Neural progenitor cell (in vitro differentiated cells): ENCODE results near the gene FZD4. TPM values are rescaled to one million over a fixed set of nuclear protein-coding genes. Genes with fewer than 3 reads are reported as not detected.
"Not testable (repeated sequence)": the region's sequence is repeated elsewhere in the genome, so short reads cannot be mapped to it uniquely, and the experiment has no call there.

Experiments
- DNase-seq: peaks from one replicate; pipeline ENCODE4 v3.0.0-alpha.2; 2016; ENCODE audit warnings: low spot score
- H2AFZ ChIP-seq: fragments of 200-600 bp; sonication (generic); replicated peaks from 2 replicates; pipeline ENCODE4 v1.6.1; 2016; ENCODE audit warnings: antibody characterized with exemption
- H3F3A ChIP-seq: fragments of 200-600 bp; sonication (generic); 2 replicates; pipeline ENCODE4 v1.6.1; 2016; ENCODE audit warnings: antibody characterized with exemption, low read depth
- H3K27ac ChIP-seq: fragments of 200-600 bp; sonication (generic); 2 replicates; pipeline ENCODE4 v1.5.1; 2016; ENCODE audit warnings: mild to moderate bottlenecking
- H3K27me3 ChIP-seq: fragments of 200-600 bp; sonication (generic); 2 replicates; pipeline ENCODE4 v1.6.1; 2016; ENCODE audit warnings: mild to moderate bottlenecking, moderate library complexity
- H3K36me3 ChIP-seq: fragments of 200-600 bp; sonication (generic); 2 replicates; pipeline ENCODE4 v1.5.1; 2016
- H3K4me1 ChIP-seq: fragments of 200-600 bp; sonication (generic); 2 replicates; pipeline ENCODE4 v1.6.1; 2016; ENCODE audit warnings: mixed run types
- H3K4me2 ChIP-seq: fragments of 200-600 bp; sonication (generic); 2 replicates; pipeline ENCODE4 v1.6.1; 2016
- H3K4me3 ChIP-seq: fragments of 200-600 bp; sonication (generic); 2 replicates; pipeline ENCODE4 v1.5.1; 2016
- H3K79me2 ChIP-seq: fragments of 200-600 bp; sonication (generic); 2 replicates; pipeline ENCODE4 v1.6.1; 2016; ENCODE audit warnings: low read depth
- H3K9ac ChIP-seq: fragments of 200-600 bp; sonication (generic); 2 replicates; pipeline ENCODE4 v1.6.1; 2016
- H3K9me3 ChIP-seq: fragments of 200-600 bp; sonication (generic); 2 replicates; pipeline ENCODE4 v1.5.1; 2016; ENCODE audit warnings: low read depth
- H4K20me1 ChIP-seq: fragments of 200-600 bp; sonication (generic); 2 replicates; pipeline ENCODE4 v1.6.1; 2016; ENCODE audit warnings: low read depth
- H3K27ac Mint-ChIP-seq: 3 replicates; pipeline ENCODE4 v1.8.0; 2021; ENCODE audit warnings: mixed read lengths
- H3K27me3 Mint-ChIP-seq: 2 replicates; pipeline ENCODE4 v1.8.0; 2022; ENCODE audit warnings: low read depth, mild to moderate bottlenecking, inconsistent platforms, moderate library complexity, mixed read lengths; ENCODE audit not compliant: insufficient read depth
- H3K36me3 Mint-ChIP-seq: 3 replicates; pipeline ENCODE4 v1.8.0; 2021; ENCODE audit warnings: mixed read lengths
- H3K4me1 Mint-ChIP-seq: 3 replicates; pipeline ENCODE4 v1.8.0; 2021; ENCODE audit warnings: mixed read lengths
- H3K4me3 Mint-ChIP-seq: 3 replicates; pipeline ENCODE4 v1.8.0; 2021; ENCODE audit warnings: mild to moderate bottlenecking, moderate library complexity, mixed read lengths
- H3K9me3 Mint-ChIP-seq: 3 replicates; pipeline ENCODE4 v1.8.0; 2020; ENCODE audit warnings: mixed read lengths
- EZH2 ChIP-seq: fragments of 200-600 bp; sonication (generic); IDR thresholded peaks from 2 replicates; pipeline ENCODE4 v1.6.1; 2017; ENCODE audit warnings: antibody characterized with exemption, mild to moderate bottlenecking, moderate library complexity
- EZH2phosphoT487 ChIP-seq: fragments of 200-600 bp; sonication (generic); IDR thresholded peaks from 2 replicates; pipeline ENCODE4 v1.6.1; 2017; ENCODE audit warnings: antibody characterized with exemption
- total RNA-seq: library from RNA; depleted of rRNA; stranded (reverse); fragments of >200 nt; gene quantifications from 2 replicates; pipeline ENCODE4 v1.2.3, GENCODE V29; 2015; ENCODE audit warnings: low replicate concordance
- TF ChIP-seq, protein P1 (sequence below): fragments of 200-600 bp; sonication (generic); IDR thresholded peaks from 2 replicates; pipeline ENCODE4 v1.5.1; 2017; ENCODE audit warnings: antibody characterized with exemption, mild to moderate bottlenecking

The FZD4 gene
- total RNA-seq, 1 donor from 2014 or later: 5.8 TPM

GRCh38 chr11:86947541-86947940, 7.7 kb downstream of the FZD4 start:
- DNase-seq: no peak
- H3K27me3 Mint-ChIP-seq: no peaks in the 10 kb centered on the region

GRCh38 chr11:86943505-86943904, 11.7 kb downstream of the FZD4 start:
- H3K9me3 ChIP-seq, H3K4me2 ChIP-seq, H4K20me1 ChIP-seq, H3K4me3 ChIP-seq, H3K4me3 Mint-ChIP-seq, H3K4me1 ChIP-seq, H3K27ac Mint-ChIP-seq, H2AFZ ChIP-seq, H3K27me3 Mint-ChIP-seq, H3K27me3 ChIP-seq, H3K36me3 ChIP-seq, H3K9me3 Mint-ChIP-seq, H3F3A ChIP-seq, H3K9ac ChIP-seq, H3K79me2 ChIP-seq, DNase-seq, H3K27ac ChIP-seq: not testable (repeated sequence)
- Mint-ChIP-seq H3K36me3 (peaks cover 33% of the 10 kb centered on the region), H3K4me1 (peaks cover 15% of the 10 kb centered on the region)

More at GRCh38 chr11:86947541-86947940, 7.7 kb downstream of the FZD4 start:
- peaks cover 3% of the 10 kb centered on the region for H3K4me1 ChIP-seq
- no peaks in the 10 kb centered on the region for H3K79me2 ChIP-seq
- H3K27me3 ChIP-seq: no peaks in the 10 kb centered on the region
- H3F3A ChIP-seq: no peaks in the 10 kb centered on the region
- no peak overlapping the region for H3K4me3 Mint-ChIP-seq
- peaks cover 4% of the 10 kb centered on the region for H3K4me1 Mint-ChIP-seq
- TF ChIP-seq, protein P1, sequence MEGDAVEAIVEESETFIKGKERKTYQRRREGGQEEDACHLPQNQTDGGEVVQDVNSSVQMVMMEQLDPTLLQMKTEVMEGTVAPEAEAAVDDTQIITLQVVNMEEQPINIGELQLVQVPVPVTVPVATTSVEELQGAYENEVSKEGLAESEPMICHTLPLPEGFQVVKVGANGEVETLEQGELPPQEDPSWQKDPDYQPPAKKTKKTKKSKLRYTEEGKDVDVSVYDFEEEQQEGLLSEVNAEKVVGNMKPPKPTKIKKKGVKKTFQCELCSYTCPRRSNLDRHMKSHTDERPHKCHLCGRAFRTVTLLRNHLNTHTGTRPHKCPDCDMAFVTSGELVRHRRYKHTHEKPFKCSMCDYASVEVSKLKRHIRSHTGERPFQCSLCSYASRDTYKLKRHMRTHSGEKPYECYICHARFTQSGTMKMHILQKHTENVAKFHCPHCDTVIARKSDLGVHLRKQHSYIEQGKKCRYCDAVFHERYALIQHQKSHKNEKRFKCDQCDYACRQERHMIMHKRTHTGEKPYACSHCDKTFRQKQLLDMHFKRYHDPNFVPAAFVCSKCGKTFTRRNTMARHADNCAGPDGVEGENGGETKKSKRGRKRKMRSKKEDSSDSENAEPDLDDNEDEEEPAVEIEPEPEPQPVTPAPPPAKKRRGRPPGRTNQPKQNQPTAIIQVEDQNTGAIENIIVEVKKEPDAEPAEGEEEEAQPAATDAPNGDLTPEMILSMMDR: no peak
- no peak for TF ChIP-seq EZH2
- no peak for TF ChIP-seq EZH2phosphoT487
- no peak overlapping the region for H3K4me3 ChIP-seq
- no peak overlapping the region for H3K27ac ChIP-seq
- no peak overlapping the region for H3K9ac ChIP-seq
- H3K4me2 ChIP-seq: no peak overlapping the region
- H3K9me3 Mint-ChIP-seq: peaks cover 11% of the 10 kb centered on the region
- peaks cover 3% of the 10 kb centered on the region for H4K20me1 ChIP-seq
- no peak overlapping the region for H3K27ac Mint-ChIP-seq
- no peaks in the 10 kb centered on the region for H3K9me3 ChIP-seq
- no peaks in the 10 kb centered on the region for H3K36me3 ChIP-seq
- peaks cover 54% of the 10 kb centered on the region for H3K36me3 Mint-ChIP-seq
- H2AFZ ChIP-seq: no peak overlapping the region

DNA sequence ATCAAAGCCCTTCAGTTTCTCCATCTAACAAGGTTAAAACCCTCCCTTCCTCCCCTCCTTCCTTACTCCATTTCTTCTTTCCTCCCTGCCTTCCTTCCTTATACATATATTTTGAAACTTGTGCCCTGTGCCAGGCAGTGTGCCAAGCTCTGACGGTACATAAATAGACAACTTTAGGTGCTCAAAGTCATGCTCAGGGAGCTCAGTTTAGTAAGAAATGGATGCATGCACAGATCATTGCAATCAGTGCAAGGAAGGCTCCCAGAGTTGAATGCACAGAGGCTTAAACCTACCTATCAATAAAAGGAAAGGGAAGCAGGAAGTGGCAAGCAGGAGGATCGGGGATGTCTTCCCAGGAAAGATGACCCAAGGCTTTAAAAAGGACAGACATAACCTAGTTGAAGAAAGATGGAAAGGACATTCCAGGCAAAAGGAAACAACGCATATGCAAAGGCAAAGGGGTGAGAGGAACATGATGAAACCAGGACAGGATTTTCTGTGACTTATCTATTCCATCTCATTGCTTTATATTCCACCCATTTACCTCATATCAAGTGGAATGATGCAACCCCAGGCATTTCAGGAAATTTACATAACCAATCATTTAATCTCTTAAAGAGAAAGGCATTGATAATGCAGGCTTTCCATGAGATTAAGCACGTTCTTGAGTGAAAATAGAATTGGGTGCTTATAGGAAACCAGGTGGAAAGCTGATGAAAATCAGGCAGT, 13.2 kb downstream of the FZD4 start:
- H3K36me3 ChIP-seq: no peaks in the 10 kb centered on the region
- H3K4me1 ChIP-seq: peaks cover 8% of the 10 kb centered on the region
- no peak overlapping the region for H3K27ac ChIP-seq
- peaks cover 15% of the 10 kb centered on the region for H3K4me1 Mint-ChIP-seq
- no peaks in the 10 kb centered on the region for H3K79me2 ChIP-seq
- no peak overlapping the region for H3K4me3 ChIP-seq
- no peak overlapping the region for H3K27ac Mint-ChIP-seq
- H3F3A ChIP-seq: no peaks in the 10 kb centered on the region
- peaks cover 4% of the 10 kb centered on the region for H3K9me3 Mint-ChIP-seq
- DNase-seq: no peak
- peaks cover 20% of the 10 kb centered on the region for H3K36me3 Mint-ChIP-seq
- no peak overlapping the region for H2AFZ ChIP-seq
- no peak overlapping the region for H3K9ac ChIP-seq
- H3K9me3 ChIP-seq: no peaks in the 10 kb centered on the region
- H3K4me2 ChIP-seq: no peak overlapping the region
- H3K27me3 Mint-ChIP-seq: no peaks in the 10 kb centered on the region
- TF ChIP-seq, protein P1: no peak
- no peak for TF ChIP-seq EZH2phosphoT487
- TF ChIP-seq EZH2: no peak
- H4K20me1 ChIP-seq: no peaks in the 10 kb centered on the region
- H3K27me3 ChIP-seq: no peaks in the 10 kb centered on the region
- H3K4me3 Mint-ChIP-seq: no peak overlapping the region

GRCh38 chr11:86941077-86941870, 13.9 kb downstream of the FZD4 start:
- no peak for TF ChIP-seq EZH2phosphoT487
- TF ChIP-seq, protein P1: no peak
- TF ChIP-seq EZH2: no peak
- Histone ChIP-seq H2AFZ (no peak overlapping the region), H3K4me2 (no peak overlapping the region), H3K27me3 (no peaks in the 10 kb centered on the region), H3K36me3 (no peaks in the 10 kb centered on the region), H3K27ac (no peak overlapping the region), H4K20me1 (no peaks in the 10 kb centered on the region), H3K4me1 (peaks cover 8% of the 10 kb centered on the region), H3K9ac (no peak overlapping the region), H3K4me3 (no peak overlapping the region), H3F3A (no peaks in the 10 kb centered on the region), H3K9me3 (no peaks in the 10 kb centered on the region), H3K79me2 (no peaks in the 10 kb centered on the region)
- peaks cover under 1% of the 10 kb centered on the region for H3K9me3 Mint-ChIP-seq
- DNase-seq: no peak
- H3K4me1 Mint-ChIP-seq: peaks cover 15% of the 10 kb centered on the region
- H3K27ac Mint-ChIP-seq: no peak overlapping the region
- no peaks in the 10 kb centered on the region for H3K27me3 Mint-ChIP-seq
- peaks cover 15% of the 10 kb centered on the region for H3K36me3 Mint-ChIP-seq
- H3K4me3 Mint-ChIP-seq: no peak overlapping the region
